CD4-positive, alpha-beta T cell (primary cell): ENCODE results near the gene ANKFN1. TPM values are rescaled to one million over a fixed set of nuclear protein-coding genes. Genes with fewer than 3 reads are reported as not detected.
"Not testable (repeated sequence)": the region's sequence is repeated elsewhere in the genome, so short reads cannot be mapped to it uniquely, and the experiment has no call there.

ENCODE experiments used
- ATAC-seq: fragments of 200-7000 bp; cut with Tn5 transposase; one replicate; pipeline ENCODE4 v1.10.0; 2022; ENCODE audit warnings: mild to moderate bottlenecking; ENCODE audit not compliant: poor library complexity
- CTCF ChIA-PET: fragments of 350-600 bp; sonication (Branson Sonifier 250); formaldehyde crosslinking; loops from one replicate; lab custom pipeline; 2021; ENCODE audit warnings: antibody characterized with exemption, inconsistent platforms; lab: Charles Lee
- POLR2A ChIA-PET: fragments of 350-600 bp; sonication (Branson Sonifier 250); formaldehyde crosslinking; loops from one replicate; lab custom pipeline; 2021; ENCODE audit warnings: antibody characterized with exemption, inconsistent platforms; lab: Charles Lee
- DNase-seq, 14 experiments: peaks; one replicate each; pipeline ENCODE4 v3.0.0-alpha.2; 2013 to 2020; ENCODE audit warnings: mixed read lengths in 2 of 14
- H3K27ac ChIP-seq, 2 donors: one replicate each; pipeline versions ENCODE4 v1.5.1 to v1.7.0; 2013; ENCODE audit warnings: low read length in 2 of 2, low read depth in 1 of 2, mild to moderate bottlenecking in 1 of 2
- H3K27me3 ChIP-seq, 2 experiments: 1 replicate in 1 of 2; 2 replicates in 1 of 2; pipeline versions ENCODE4 v1.6.1 to v1.7.0; 2013; ENCODE audit warnings: low read length in 2 of 2, control low read depth in 1 of 2, mild to moderate bottlenecking in 1 of 2, moderate library complexity in 1 of 2; ENCODE audit not compliant: insufficient read depth in 2 of 2, control insufficient read depth in 1 of 2
- H3K36me3 ChIP-seq: one replicate; pipeline ENCODE4 v1.6.1; 2013; ENCODE audit warnings: low read length, control low read depth; ENCODE audit not compliant: insufficient read depth
- H3K4me1 ChIP-seq: one replicate; pipeline ENCODE4 v1.6.1; 2013; ENCODE audit warnings: low read length, control low read depth; ENCODE audit not compliant: insufficient read depth
- H3K4me3 ChIP-seq: one replicate; pipeline ENCODE4 v1.5.1; 2013; ENCODE audit warnings: mild to moderate bottlenecking, low read length, moderate library complexity
- H3K9me3 ChIP-seq, 2 experiments: 1 replicate in 1 of 2; 2 replicates in 1 of 2; pipeline versions ENCODE4 v1.6.1 to v1.7.0; 2013; ENCODE audit warnings: low read length in 2 of 2, mild to moderate bottlenecking in 2 of 2, control low read depth in 1 of 2, moderate library complexity in 1 of 2; ENCODE audit not compliant: control insufficient read depth in 1 of 2, insufficient read depth in 1 of 2
- H3K27ac Mint-ChIP-seq: one replicate; pipeline ENCODE4 v1.8.0; 2020; ENCODE audit warnings: mixed read lengths
- H3K27me3 Mint-ChIP-seq: one replicate; pipeline ENCODE4 v1.8.0; 2021; ENCODE audit warnings: mixed read lengths
- H3K36me3 Mint-ChIP-seq: one replicate; pipeline ENCODE4 v1.8.0; 2021; ENCODE audit warnings: low read depth, mixed read lengths
- H3K4me1 Mint-ChIP-seq: one replicate; pipeline ENCODE4 v1.8.0; 2021; ENCODE audit warnings: low read depth, mixed read lengths
- H3K4me3 Mint-ChIP-seq: one replicate; pipeline ENCODE4 v1.8.0; 2020; ENCODE audit warnings: mild to moderate bottlenecking, mixed read lengths
- H3K9me3 Mint-ChIP-seq: one replicate; pipeline ENCODE4 v1.8.0; 2020; ENCODE audit warnings: mixed read lengths
- intact Hi-C, 2 experiments: fragments of 100-400 bp; cut with DNase I in 1 of 2; cut with micrococcal nuclease in 1 of 2; formaldehyde crosslinking; loops; one replicate each; pipeline versions ENCODE4 v1.15.1 to v1.9.0; 2023 to 2025; cut with DNase I, micrococcal nuclease
- total RNA-seq, 174 experiments: library from RNA in 2 of 174; stranded (reverse) in 2 of 174; gene quantifications; one replicate each; pipeline ENCODE4 v1.2.3 and lab custom pipeline; 2021 to 2026
- TF ChIP-seq, protein P1 (sequence below): fragments of 200-600 bp; IDR thresholded peaks from one replicate; pipeline ENCODE4 v1.8.0; 2022; ENCODE audit warnings: antibody characterized with exemption, mild to moderate bottlenecking

The ANKFN1 gene
- total RNA-seq, 2 experiments from 2014 or later = not detected

DNA sequence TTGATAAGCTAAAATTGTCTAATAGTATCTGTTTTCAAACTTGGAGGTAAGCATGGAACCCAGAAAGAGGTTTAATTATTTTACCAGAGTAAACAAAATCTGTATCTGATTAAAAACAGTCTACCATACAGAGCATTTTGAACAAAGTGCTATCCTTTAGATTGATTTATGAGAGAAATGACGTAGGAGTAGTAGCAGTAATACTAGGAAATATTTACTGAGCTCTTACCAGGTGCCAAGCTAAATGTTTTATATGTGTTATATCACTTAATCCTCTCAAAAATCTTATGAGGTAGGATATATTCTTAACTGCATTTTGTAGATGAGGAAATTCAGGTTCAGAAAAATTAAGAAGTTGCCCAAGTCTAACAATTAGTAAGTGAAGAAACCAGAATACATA, 253.8 kb downstream of the ANKFN1 start:
- Histone ChIP-seq H3K27ac (no peak overlapping the region), H3K36me3 (no peaks in the 10 kb centered on the region), H3K9me3 (no peaks in the 10 kb centered on the region), H3K27me3 (no peaks in the 10 kb centered on the region), H3K4me1 (no peaks in the 10 kb centered on the region), H3K4me3 (no peak overlapping the region)
- intact Hi-C loops = no loop called here
- TF ChIP-seq, protein P1, sequence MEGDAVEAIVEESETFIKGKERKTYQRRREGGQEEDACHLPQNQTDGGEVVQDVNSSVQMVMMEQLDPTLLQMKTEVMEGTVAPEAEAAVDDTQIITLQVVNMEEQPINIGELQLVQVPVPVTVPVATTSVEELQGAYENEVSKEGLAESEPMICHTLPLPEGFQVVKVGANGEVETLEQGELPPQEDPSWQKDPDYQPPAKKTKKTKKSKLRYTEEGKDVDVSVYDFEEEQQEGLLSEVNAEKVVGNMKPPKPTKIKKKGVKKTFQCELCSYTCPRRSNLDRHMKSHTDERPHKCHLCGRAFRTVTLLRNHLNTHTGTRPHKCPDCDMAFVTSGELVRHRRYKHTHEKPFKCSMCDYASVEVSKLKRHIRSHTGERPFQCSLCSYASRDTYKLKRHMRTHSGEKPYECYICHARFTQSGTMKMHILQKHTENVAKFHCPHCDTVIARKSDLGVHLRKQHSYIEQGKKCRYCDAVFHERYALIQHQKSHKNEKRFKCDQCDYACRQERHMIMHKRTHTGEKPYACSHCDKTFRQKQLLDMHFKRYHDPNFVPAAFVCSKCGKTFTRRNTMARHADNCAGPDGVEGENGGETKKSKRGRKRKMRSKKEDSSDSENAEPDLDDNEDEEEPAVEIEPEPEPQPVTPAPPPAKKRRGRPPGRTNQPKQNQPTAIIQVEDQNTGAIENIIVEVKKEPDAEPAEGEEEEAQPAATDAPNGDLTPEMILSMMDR = no peak
- ATAC-seq = no peak
- H3K9me3 Mint-ChIP-seq = no peaks in the 10 kb centered on the region
- ChIA-PET POLR2A (no interaction called here), CTCF (interaction anchor here (0.6 kb wide), 1 partner anchor 108 kb away, joined by 3 read pairs; no protein-coding TSS in a partner anchor)
- peaks cover 10% of the 10 kb centered on the region for H3K27me3 Mint-ChIP-seq
- H3K4me3 Mint-ChIP-seq = no peak overlapping the region
- H3K27ac Mint-ChIP-seq = no peak overlapping the region
- DNase-seq = no peak
- no peaks in the 10 kb centered on the region for H3K36me3 Mint-ChIP-seq
- H3K4me1 Mint-ChIP-seq = no peaks in the 10 kb centered on the region

DNA sequence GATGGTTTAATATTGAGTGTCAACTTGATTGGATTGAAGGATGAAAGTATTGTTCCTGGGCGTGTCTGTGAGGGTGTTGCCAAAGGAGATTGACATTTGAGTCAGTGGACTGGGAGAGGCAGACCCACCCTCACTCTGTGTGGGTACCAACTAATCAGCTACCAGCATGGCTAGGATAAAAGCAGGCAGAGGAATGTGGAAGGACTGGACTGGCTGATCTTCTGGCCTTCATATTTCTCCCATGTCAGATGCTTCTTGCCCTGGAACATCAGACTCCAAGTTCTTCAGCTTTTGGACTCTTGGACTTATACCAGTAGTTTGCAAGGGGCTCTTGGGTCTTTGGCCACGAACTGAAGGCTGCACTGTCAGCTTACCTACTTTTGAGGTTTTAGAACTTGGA, 259.1 kb downstream of the ANKFN1 start:
- H3K9me3 ChIP-seq, H3K4me1 ChIP-seq, ATAC-seq, H3K36me3 Mint-ChIP-seq, POLR2A ChIA-PET, H3K4me3 ChIP-seq, H3K4me1 Mint-ChIP-seq, DNase-seq, H3K4me3 Mint-ChIP-seq, H3K27ac ChIP-seq, H3K27me3 ChIP-seq, intact Hi-C loops, H3K36me3 ChIP-seq, H3K27me3 Mint-ChIP-seq, H3K27ac Mint-ChIP-seq: not testable (repeated sequence)
- peaks cover 10% of the 10 kb centered on the region for H3K9me3 Mint-ChIP-seq
- CTCF ChIA-PET = interaction anchor here (0.9 kb wide), 1 partner anchor 19 kb away, joined by 3 read pairs; no protein-coding TSS in a partner anchor

DNA sequence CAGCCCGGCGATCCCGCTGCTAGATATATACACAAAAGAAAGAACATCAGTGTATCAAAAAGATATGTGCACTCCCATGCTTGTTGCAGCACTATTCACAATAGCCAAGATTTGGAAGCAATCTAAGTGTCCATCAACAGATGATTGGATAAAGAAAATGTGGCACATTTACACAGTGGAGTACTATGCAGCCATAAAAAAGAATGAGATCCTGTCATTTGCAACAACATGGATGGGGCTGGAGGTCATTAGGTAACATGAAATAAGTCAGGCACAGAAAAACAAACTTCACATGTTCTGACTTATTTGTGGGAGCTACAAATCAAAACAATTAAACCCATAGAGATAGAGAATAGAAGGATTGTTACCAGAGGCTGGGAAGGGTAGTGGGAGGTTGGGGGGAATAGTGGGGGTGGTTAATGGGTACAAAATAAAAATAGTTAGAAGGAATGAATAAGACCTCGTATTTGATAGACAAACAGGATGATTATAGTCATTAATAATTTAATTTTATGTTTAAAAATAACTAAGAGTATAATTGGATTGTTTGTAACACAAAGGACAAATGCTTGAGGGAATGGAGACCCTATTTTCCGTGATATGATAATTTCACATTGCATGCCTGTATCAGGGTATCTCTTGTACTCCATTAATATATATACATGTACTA, 263.5 kb downstream of the ANKFN1 start:
- H3K27me3 Mint-ChIP-seq = peaks cover 8% of the 10 kb centered on the region
- no peaks in the 10 kb centered on the region for H3K27me3 ChIP-seq
- H3K4me3 ChIP-seq = no peak overlapping the region
- H3K36me3 ChIP-seq = no peaks in the 10 kb centered on the region
- ChIA-PET POLR2A (no interaction called here), CTCF (interaction anchor here (0.6 kb wide), 1 partner anchor 12 kb away, joined by 3 read pairs; no protein-coding TSS in a partner anchor)
- no peak overlapping the region for H3K4me3 Mint-ChIP-seq
- H3K27ac Mint-ChIP-seq = no peak overlapping the region
- DNase-seq (no peak), ATAC-seq (no peak)
- no peaks in the 10 kb centered on the region for H3K4me1 ChIP-seq
- peaks cover 10% of the 10 kb centered on the region for H3K9me3 Mint-ChIP-seq
- H3K27ac ChIP-seq = no peak overlapping the region
- no peaks in the 10 kb centered on the region for H3K4me1 Mint-ChIP-seq
- intact Hi-C loops = no loop called here
- H3K36me3 Mint-ChIP-seq = no peaks in the 10 kb centered on the region
- no peaks in the 10 kb centered on the region for H3K9me3 ChIP-seq
- TF ChIP-seq, protein P1 = no peak

DNA sequence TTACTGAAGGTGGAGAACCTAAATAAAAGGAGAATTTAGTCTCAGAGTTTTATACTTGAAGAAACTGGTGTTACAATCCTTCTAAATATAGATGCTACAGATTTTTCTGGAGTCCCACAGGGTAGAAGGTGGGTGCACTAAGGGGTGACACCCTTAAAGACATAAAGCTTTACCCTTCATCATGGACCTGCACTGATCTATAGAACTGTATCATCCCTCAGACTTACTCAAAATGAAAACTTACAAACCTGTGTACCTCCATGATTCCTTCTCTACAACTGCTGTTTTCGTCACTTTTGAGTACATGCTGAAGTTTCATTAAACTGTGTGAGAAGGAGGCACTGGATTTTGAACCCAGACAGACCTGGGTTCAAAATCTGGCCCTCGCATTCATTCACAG, 270.7 kb downstream of the ANKFN1 start:
- ATAC-seq (no peak), DNase-seq (no peak)
- no peak overlapping the region for H3K27ac Mint-ChIP-seq
- H3K4me3 Mint-ChIP-seq = no peak overlapping the region
- no peaks in the 10 kb centered on the region for H3K9me3 Mint-ChIP-seq
- H3K4me1 Mint-ChIP-seq = peaks cover 4% of the 10 kb centered on the region
- no peak overlapping the region for H3K4me3 ChIP-seq
- no peaks in the 10 kb centered on the region for H3K9me3 ChIP-seq
- no peaks in the 10 kb centered on the region for H3K27me3 ChIP-seq
- TF ChIP-seq, protein P1 = no peak
- H3K36me3 Mint-ChIP-seq = no peaks in the 10 kb centered on the region
- ChIA-PET POLR2A (no interaction called here), CTCF (no interaction called here)
- no peaks in the 10 kb centered on the region for H3K27me3 Mint-ChIP-seq
- H3K36me3 ChIP-seq = no peaks in the 10 kb centered on the region
- intact Hi-C loops = no loop called here
- no peak overlapping the region for H3K27ac ChIP-seq
- no peaks in the 10 kb centered on the region for H3K4me1 ChIP-seq
